ENCODE data around the gene POLR3C. TPM values are rescaled to one million over a fixed set of nuclear protein-coding genes. Genes with fewer than 3 reads are reported as not detected.
"Not testable (repeated sequence)": the region's sequence is repeated elsewhere in the genome, so short reads cannot be mapped to it uniquely, and the experiment has no call there.

Gene POLR3C
- polyA plus RNA-seq, 1 donor, result 39.4 TPM

DNA sequence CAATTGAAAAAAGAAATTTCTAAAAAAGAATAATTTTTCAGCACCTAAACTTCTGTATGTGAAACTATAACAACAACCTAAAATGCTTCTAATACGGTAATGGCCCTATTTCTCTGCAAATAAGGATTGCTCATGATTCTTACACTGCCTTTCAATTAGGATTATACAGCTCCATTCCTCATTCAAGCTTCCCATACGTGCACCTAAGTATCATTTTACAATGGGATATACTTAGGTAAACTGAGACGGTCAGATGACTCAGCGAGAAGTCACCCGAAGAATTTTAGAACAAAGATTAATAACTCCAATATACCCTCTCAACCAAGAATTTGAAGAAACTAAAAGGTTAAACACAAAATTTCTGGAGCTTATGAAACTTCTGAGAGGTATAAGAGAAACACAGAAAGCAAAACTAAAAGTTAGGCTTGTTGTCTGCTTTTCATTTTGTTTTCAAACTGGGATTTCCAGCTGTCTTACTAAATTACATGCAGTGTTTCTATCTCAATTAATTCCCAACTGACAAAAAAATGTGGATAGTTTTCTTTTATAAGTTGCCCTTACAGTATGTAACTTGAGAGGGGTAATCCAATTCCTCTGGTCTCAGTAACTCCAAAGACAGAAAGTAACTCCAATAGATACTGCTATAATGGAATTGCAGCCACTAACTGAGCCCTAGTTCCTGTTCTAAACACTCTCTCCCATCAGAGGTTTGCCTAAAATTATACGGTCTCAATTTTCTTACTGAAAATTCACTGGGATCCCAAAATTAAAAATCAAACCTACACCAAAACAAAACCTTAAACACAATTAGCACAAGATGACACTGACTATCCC is 10.8 kb upstream of the POLR3C start:
- not testable (repeated sequence) for DNase-seq

DNA sequence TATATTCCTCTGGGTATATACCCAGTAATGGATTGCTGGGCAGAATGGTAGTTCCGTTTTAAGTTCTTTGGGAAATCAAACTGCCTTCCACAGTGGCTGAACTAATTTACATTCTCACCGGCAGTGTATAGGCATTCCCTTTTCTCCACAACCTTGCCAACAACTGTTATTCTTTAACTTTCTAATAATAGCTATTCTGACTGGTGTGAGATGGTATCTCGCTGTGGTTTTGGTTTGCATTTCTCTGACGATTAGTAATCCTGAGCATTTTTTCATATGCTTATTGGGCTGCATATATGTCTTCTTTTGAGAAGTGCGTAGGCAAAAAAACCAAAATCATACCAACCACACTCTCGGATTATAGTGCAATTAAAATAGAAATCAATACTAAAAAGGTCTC is 5.9 kb upstream of the POLR3C start:
- DNase-seq, result not testable (repeated sequence)

GRCh38 chr1:145822779-145823331 is 1.1 kb upstream of the POLR3C start:
- DNase-seq, result not testable (repeated sequence)

DNA sequence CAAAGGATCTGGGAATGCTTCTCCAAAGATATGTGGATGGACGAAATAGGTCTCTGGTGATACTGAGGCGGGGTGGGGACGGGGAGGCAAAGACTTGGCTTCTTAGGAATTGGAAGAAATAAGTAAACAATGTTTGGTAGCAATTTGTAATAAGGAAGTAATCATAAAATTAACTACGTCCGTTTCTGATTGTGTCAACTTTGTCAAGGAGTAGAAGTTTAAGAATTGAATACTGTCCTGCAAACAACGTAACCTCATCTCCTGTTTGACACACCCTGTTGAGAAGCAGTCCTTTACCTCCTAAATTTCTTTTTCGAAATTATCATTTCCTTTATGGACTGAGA is 471 bp downstream of the POLR3C start:
- DNase-seq, result no peak

GRCh38 chr1:145826030-145826429 is 2.0 kb downstream of the POLR3C start:
- no peak for DNase-seq

DNA sequence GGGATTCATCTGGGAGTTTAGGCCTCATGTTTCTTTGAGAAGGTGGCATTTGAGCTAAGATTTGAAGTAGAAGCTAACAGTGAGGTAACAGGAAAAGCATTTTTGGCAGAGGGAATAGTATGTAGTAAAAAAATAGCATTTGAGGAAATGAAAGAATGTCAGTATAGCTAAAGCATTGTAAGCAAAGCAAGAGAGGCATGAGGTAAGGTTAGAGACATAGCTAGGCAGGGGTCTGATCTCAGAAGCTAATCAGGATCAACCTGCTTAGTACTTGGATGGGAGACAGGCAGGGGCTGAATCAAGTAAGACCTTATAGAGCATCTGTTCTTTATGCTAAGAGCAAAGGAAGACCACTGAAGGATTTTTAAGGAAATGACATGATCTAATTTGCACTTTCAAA is 4.0 kb downstream of the POLR3C start:
- DNase-seq, result no peak

DNA sequence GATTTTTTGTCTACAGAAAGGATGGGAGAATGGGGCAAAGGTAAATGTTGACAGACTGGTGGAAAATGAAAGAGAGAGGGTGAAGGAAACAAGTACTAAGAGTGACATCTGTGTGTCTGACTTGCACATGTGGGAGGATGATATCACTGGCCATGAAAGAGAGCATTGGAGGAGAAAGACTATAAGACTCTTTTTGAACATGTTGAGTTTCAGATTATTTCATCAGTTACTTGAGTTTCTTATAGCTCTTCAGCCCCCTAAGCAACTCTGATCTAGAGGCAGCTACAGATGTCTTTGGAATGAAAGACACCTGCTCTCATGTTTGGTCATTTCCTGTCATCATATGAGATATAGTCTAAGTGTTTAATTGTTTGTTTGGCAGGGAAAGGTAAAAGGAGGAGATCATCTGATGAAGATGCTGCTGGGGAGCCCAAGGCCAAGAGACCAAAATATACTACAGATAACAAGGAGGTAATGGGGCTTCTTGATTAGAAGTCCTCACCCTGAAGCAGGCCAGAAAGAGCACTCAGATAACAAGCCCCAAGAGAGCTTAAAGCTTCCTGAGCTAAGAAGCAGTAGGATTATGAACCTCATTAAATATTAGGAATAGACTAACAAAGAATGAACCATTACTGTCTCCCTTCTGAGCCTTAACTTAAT is 4.5 kb downstream of the POLR3C start:
- no peak for DNase-seq

DNA sequence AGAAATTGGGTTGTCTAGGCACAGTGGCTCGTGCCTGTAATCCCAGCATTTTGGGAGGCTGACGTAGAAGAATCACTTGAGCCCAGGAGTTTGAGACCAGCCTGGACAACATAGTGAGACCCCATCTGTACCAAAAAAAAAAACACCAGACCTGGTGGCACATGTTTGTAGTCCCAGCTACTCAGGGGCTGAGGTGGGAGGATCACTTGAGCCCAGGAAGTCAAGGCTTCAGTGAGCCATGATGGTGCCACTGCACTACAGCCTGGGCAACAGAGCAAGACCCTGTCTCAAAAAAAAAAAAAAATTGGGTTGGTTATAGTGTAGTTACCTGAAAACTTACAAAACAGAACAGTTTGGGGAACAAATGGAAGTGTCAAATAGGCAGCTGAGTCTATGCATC is 6.8 kb downstream of the POLR3C start:
- not testable (repeated sequence) for DNase-seq

DNA sequence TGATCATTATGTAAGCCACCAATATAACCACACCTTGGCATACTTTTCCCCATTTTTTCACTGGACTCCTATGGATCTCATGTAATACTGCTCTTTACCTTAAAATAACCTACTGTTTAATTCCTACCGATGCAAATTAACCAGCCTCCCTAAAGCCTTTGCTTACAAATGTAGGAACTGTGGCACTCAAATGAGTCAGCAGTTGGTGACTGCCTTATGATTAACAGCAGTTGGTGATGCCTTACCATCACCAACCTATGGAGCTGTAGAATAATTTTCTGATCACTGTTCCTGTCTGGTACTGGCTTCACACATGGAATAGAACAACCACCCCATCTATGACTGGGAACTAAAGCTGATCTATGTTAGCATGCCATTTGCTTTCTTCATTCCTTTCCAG is 13.7 kb downstream of the POLR3C start:
- DNase-seq, result no peak

- no peak for DNase-seq
Observed at GRCh38 chr1:145843031-145843430, 19.0 kb downstream of the POLR3C start.

GRCh38 chr1:145845144-145845513 is 21.1 kb downstream of the POLR3C start:
- no peak for DNase-seq

- peak; percentile 80 for DNase-seq
Observed at GRCh38 chr1:145845514-145846161, 21.6 kb downstream of the POLR3C start, which contains the start of gene NUDT17. TSS of gene NUDT17 (plus strand) at chr1:145845630. CDS start at chr1:145845641, 11 bp downstream.

- peak; percentile 37 for DNase-seq
Observed at GRCh38 chr1:145846201-145846612, 22.2 kb downstream of the POLR3C start.

GRCh38 chr1:145847827-145848226 is 23.8 kb downstream of the POLR3C start:
- no peak for DNase-seq

- no peak for DNase-seq
Observed at GRCh38 chr1:145849356-145850160, 25.6 kb downstream of the POLR3C start.

- no peak for DNase-seq
Observed at GRCh38 chr1:145855426-145855948, 31.5 kb downstream of the POLR3C start.

DNA sequence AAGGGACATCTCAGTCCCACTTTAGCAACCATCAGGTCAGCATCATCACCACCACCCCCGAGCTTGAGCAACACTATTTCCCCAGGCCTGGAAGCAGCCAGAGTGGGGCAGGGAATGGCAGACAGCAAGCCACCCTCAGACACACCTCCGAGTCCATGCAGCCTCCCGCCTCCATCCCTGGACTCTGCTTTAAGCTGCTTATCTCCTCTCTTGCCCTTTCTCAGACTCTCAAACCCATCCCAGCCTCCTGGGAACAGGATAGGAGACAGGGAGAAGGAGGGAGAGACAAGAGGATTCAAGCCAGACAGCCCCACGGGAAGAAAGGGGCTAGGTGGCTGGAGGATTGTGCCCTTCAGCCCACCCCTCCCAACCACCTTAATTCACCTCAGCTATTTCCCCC is 33.2 kb downstream of the POLR3C start:
- DNase-seq, result no peak

DNA sequence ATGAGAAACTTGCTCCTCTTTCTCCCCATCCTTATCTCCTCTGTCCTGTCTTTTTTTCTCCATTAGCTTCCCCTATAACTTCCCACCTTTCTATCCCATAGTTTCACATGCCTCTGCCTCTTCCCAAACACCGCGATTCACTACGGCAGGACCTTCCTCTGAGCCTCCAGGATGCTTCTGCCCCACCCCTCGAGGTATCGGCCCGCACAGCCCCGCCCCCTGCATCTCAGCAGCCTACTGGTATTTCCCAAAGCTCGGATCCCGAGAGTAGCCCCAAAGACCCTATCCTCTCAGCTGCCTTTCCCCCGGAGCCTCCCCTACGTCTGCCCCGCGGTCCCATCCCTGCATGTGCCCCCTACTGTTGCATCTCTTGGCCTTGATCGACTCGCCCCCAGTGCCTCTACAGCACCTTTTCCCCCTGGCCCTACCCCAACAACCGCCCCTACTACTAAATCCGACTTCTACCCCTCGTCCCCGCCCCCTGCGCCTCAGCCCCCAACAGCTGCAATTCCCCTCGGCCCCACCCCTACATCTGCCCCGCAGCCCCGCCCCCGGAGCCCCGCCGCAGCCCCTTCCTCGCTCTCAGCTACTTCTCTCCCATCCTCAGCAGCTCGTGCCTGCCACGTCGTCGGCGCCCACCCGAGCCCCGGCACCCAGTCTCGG is 34.4 kb downstream of the POLR3C start:
- no peak for DNase-seq

GRCh38 chr1:145858901-145859490 is 35.0 kb downstream of the POLR3C start, which contains the start of gene PIAS3:
TSS of gene PIAS3 (minus strand) at chr1:145859081. CDS start at chr1:145858990, 91 bp downstream.
- DNase-seq, result peak; percentile 94

DNA sequence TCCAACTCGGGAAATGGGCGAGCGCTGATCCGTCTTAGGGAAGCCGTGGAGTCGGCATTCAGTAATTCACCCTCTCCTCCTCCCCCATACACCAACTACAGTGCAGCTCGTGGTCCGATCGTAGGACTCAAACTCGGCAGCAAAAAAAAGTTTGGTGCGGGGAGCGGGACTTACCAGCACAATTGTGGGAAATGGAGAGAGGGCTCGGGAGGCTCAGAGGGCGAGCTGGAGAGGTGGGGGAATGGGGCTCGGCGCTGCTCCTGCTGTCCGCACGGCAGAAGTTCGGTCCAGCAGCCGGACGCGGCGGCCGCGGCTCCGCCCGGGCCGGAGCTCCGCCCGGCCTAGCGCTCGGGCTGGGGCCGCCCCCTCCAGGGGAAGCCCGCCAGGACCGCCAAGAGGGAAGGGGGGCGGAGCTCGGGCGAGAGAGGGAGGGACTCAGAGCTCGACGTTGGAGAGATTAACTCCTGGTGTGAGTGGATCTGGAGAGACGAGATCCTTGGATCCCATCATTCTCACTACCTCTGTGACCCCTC is 35.6 kb downstream of the POLR3C start:
- DNase-seq, result peak; percentile 91
